ENCODE results near the gene GPR27.

Gene GPR27

DNA sequence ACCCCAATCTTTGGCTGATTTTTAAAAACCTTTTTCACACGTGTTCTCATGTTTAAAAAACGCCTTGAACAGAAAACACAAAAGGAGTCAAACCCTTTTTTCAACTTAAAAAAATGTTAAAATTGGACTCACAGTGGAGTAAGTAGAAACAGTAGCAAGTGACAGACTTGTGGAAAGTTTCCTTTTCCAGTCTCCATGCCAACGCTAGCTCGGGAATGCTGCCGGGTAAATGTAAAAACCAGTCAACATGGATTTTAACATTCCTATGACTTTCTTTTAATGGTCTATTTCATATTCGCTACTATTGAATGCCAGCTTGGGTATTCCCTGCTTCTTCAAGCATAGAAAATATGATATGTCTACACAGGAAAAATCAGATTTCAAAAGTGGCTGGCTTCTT, 32.9 kb downstream of the GPR27 start:
- no peak for DNase-seq (ENCODE audit: low read depth)

DNA sequence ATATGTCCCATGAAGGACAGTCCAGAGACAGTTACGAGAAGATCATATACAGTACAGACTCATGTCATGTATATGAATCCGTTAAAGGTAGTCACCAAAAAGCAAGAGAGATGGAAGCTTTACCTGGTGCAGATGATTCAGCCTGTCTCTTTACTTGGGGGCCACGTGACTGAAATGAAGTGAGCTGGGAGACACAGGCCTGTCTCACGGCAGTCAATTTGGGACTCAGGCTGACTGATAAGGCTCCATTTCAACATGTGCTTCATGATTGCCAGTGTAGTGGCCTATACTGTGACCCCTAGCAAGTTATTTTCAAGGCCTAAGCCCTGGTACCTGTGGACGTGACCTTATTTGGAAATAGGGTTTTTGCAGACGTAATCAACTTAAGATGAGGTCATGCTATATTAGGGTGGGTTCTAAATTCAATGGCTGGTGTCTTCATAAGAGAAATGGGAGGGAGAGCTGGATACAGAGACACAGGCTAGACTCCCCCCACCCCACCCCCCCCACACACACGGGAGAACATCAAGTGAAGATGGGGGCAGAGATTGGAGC, 34.3 kb downstream of the GPR27 start:
- DNase-seq (ENCODE audit: low read depth) = no peak

DNA sequence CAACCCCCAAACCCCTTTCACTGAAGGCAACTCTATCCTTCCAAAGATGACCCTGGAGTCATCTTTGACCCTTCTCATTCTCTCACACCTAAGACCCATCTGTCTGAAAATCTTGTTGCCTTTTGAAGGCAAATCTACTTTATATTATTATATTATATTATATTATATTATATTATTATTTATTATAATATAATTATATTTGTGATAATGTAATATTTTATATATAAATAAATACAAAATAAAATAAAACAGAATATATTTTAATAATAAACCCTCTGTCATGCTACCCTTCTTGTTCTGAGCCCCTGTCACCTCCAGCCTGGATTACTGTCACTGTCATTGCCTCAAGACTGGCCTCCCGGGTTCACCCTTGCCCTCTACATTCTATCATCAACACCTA, 36.3 kb downstream of the GPR27 start:
- no peak for DNase-seq (ENCODE audit: low read depth)

GRCh38 chr3:71791634-71792033, 38.0 kb downstream of the GPR27 start:
- DNase-seq (ENCODE audit: low read depth) = no peak

DNA sequence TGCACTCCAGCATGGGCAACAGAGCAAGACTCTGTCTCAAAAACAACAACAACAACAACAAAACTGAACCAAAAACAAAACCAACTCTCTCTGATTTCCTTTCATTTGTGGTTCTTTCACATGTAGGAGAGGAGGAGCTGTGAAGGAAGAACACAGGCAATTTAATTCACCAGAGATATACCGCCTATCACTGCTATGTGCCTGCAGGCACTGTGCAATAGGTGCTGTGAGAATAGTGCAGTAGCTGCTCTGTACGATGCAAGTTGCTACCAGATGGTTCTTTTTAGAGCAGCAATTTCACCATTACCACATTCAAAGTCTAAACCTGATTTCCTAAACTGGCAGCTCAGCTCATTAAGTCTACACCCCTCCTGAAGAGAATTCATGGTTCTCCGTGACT, 42.6 kb downstream of the GPR27 start:
- DNase-seq (ENCODE audit: low read depth) = no peak

GRCh38 chr3:71797455-71797854, 43.8 kb downstream of the GPR27 start:
- no peak for DNase-seq (ENCODE audit: low read depth)

DNA sequence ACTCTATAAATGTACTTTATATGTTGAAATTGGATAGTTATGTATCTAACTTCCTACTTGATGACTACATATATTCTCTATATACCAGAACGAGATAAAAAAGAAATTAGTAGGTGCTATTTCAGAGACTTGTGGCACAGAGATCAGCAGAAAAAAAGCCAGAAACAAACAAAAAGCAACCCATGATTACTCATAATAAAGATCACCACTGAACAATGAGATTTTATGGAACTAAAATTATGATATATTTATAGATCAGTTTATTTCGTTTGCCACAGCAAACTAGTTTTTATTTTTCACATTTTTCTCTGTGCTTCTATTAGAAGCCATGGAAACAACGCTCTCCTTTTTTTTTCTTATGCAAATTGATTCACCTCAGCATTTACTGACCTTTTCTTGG, 46.4 kb downstream of the GPR27 start:
- no peak for DNase-seq (ENCODE audit: low read depth)

DNA sequence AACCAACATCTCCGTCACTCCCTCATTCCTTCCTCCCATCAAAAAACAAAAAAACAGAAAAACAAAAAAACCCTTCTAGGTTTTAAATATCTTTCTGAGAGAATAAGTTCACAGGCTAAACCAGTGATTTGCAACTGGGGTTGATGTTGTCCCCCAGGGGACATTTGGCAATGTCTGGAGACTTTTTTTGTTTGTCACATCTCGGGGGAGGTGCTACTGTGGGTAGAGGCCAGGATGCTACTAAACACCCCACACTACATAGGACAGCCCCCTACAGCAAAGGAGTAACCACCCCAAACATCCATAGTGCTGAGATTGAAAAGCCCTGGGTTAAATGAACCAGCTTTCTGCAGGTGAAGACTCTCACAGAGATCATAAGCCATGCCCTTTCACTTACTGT, 48.3 kb downstream of the GPR27 start:
- DNase-seq (ENCODE audit: low read depth) = no peak

DNA sequence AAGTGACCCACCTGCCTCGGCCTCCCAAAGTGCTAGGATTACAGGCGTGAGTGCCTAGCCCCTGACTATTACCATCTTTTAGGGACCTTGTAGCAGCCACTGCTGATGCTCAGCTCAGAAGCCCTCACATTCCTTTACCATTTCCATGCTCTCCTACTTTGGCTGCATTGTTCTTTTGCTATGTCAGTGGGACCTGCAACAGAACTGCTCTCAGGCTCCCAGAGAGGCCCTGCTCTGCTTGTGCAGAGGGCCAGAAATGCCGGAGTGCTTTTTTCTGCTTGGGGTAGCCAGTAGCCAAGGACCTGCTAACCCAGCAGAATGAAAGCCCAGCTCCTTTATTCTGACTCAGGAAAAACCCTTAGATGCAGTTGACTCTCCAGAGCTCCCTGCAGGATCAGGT, 49.6 kb downstream of the GPR27 start:
- DNase-seq (ENCODE audit: low read depth) = no peak

DNA sequence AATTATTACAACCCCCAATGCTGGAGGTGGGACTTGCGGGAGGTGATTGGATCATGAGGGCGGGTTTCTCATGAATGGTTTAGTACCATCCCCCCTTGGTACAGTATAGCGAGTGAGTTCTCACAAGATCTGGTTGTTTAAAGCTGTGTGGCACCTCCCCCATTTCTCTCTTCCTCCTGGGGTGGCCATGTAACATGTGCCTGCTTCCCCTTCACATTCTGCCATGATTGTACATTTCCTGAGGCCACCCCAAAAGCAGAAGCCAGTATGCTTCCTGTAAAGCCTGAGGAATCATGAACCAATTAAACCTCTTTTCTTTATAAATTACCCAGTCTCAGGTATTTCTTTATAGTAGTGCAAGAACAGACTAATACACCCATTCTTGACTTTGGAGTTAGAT, 51.5 kb downstream of the GPR27 start:
- DNase-seq (ENCODE audit: low read depth) = no peak

- no peak for DNase-seq (ENCODE audit: low read depth)
These were observed 52.0 kb downstream of the GPR27 start for GRCh38 chr3:71805691-71806090.
